HepG2 (cell line): ENCODE measurements around the gene ACBD6. TPM values are rescaled to one million over a fixed set of nuclear protein-coding genes. Genes with fewer than 3 reads are reported as not detected.

Source experiments
- DBP ChIP-seq: sonication (generic); formaldehyde crosslinking; IDR thresholded peaks from 2 replicates; pipeline ENCODE4 v1.4.0; 2020; ENCODE audit warnings: missing genetic modification reagents; ENCODE audit errors: not compliant biosample characterization
- HMGXB3 ChIP-seq: sonication (generic); formaldehyde crosslinking; IDR thresholded peaks from 2 replicates; pipeline ENCODE4 v1.4.0; 2020; ENCODE audit warnings: missing genetic modification reagents, borderline replicate concordance
- MBNL3 ChIP-seq: fragments of 250-450 bp; sonication (Bioruptor Pico); conservative IDR thresholded peaks from 2 replicates; pipeline ENCODE4 v1.8.0; 2022; ENCODE audit warnings: mild to moderate bottlenecking, inconsistent platforms
- MLLT10 ChIP-seq: sonication (generic); formaldehyde crosslinking; IDR thresholded peaks from 2 replicates; pipeline ENCODE4 v1.4.0; 2020; ENCODE audit warnings: missing genetic modification reagents
- REXO4 ChIP-seq: sonication (generic); formaldehyde crosslinking; IDR thresholded peaks from 2 replicates; pipeline ENCODE4 v1.8.0; 2022; ENCODE audit warnings: missing genetic modification reagents, mild to moderate bottlenecking, borderline replicate concordance
- RORA ChIP-seq: sonication (generic); formaldehyde crosslinking; IDR thresholded peaks from 2 replicates; pipeline ENCODE4 v1.5.0; 2020; ENCODE audit warnings: mild to moderate bottlenecking, missing genetic modification reagents, moderate library complexity
- SALL2 ChIP-seq: sonication (generic); formaldehyde crosslinking; IDR thresholded peaks from 2 replicates; pipeline ENCODE4 v1.8.1; 2023; ENCODE audit warnings: mild to moderate bottlenecking, missing genetic modification reagents, inconsistent platforms
- SAP130 ChIP-seq: IDR thresholded peaks from 2 replicates; pipeline ENCODE4 v1.6.1; 2016; ENCODE audit warnings: low read depth
- ZNF589 ChIP-seq: sonication (generic); formaldehyde crosslinking; conservative IDR thresholded peaks from 2 replicates; pipeline ENCODE4 v1.8.0; 2022; ENCODE audit warnings: mild to moderate bottlenecking, moderate library complexity, missing genetic modification reagents
- ZNF646 ChIP-seq: sonication (generic); formaldehyde crosslinking; IDR thresholded peaks from 2 replicates; pipeline ENCODE4 v1.9.0; 2021; ENCODE audit warnings: mild to moderate bottlenecking, missing genetic modification reagents
- ZNF713 ChIP-seq: sonication (generic); formaldehyde crosslinking; IDR thresholded peaks from 2 replicates; pipeline ENCODE4 v1.4.0; 2020; ENCODE audit warnings: mild to moderate bottlenecking, missing genetic modification reagents
- ZSCAN9 ChIP-seq: IDR thresholded peaks from 2 replicates; pipeline ENCODE4 v1.6.1; 2016; ENCODE audit warnings: borderline replicate concordance
- polyA plus RNA-seq, 8 experiments: library from polyadenylated mRNA; depleted of rRNA in 3 of 8; stranded (reverse) in 7 of 8; unstranded in 1 of 8; fragments of >200 nt; fragmentation: Illumina TruSeq in 4 of 8; extraction: Trizol in 4 of 8; gene quantifications; 2 replicates each; pipeline versions ENCODE4 v1.2.1 to v1.2.3, GENCODE V29; 2011 to 2016; ENCODE audit warnings: low read depth in 4 of 8, missing spikeins in 1 of 8, mixed read lengths in 1 of 8; ENCODE audit not compliant: insufficient read depth in 1 of 8
- total RNA-seq, 5 experiments: library from RNA; depleted of rRNA; stranded (reverse); fragments of >200 nt; fragmentation: Illumina TruSeq; extraction: Trizol; gene quantifications; 2 replicates each; pipeline ENCODE4 v1.2.3, GENCODE V29; 2016; ENCODE audit warnings: low read depth in 1 of 5
- TF ChIP-seq, protein P1 (sequence below): sonication (generic); formaldehyde crosslinking; IDR thresholded peaks from 2 replicates; pipeline ENCODE4 v1.9.0; 2021; ENCODE audit warnings: missing genetic modification reagents, borderline replicate concordance

Gene ACBD6
- total and polyA plus RNA-seq, 2 of the 13 experiments (the other 11 are each of a cell fraction or from before 2014, with no cell fraction given), result 33.5 to 47.2 TPM

DNA sequence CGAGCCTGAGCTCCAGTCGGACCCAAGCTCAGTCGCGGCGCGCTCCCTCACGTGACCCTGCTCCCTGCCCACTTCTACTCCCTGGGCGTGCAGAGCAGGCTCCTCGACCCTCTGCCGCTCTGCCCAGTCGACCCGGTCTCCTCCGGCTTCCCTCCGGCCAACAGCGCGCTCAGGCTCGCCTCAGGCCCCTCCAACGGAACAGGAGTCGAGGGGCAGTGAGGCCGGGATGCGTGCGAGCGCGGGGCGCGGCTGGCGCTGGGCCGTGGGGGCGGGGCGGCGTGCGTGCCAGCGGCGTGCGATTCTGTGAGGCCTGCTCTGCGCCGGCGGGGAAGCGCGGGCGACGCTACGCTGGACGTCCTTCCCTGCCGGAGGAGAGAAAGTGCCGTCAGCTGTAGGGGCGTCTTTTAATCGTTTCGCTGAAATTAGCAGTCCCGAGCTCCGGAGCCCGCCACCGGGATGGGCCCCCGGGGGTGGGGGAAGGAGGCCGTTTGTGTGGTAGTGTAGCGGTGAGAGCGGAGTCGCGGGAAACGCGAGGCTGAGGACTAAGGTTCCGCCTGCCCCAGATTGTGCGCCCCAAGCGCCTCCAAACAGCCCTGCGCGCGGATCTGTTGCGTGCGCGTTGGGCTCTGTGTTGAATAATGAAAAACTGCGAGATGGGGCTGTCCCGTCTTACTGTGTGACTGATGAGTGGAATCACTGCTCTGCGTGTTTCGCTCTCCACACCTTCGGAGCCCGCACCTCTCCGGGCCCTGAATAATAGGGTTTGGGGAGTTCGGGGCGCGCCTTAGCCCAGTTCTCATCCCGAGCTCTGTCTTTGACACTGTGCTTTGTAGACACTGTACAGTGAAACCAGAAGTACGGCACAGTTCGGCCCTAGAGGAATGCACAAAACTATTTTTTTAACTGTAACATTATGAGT is at the start of gene ACBD6 (continued):
- TF ChIP-seq, protein P1, sequence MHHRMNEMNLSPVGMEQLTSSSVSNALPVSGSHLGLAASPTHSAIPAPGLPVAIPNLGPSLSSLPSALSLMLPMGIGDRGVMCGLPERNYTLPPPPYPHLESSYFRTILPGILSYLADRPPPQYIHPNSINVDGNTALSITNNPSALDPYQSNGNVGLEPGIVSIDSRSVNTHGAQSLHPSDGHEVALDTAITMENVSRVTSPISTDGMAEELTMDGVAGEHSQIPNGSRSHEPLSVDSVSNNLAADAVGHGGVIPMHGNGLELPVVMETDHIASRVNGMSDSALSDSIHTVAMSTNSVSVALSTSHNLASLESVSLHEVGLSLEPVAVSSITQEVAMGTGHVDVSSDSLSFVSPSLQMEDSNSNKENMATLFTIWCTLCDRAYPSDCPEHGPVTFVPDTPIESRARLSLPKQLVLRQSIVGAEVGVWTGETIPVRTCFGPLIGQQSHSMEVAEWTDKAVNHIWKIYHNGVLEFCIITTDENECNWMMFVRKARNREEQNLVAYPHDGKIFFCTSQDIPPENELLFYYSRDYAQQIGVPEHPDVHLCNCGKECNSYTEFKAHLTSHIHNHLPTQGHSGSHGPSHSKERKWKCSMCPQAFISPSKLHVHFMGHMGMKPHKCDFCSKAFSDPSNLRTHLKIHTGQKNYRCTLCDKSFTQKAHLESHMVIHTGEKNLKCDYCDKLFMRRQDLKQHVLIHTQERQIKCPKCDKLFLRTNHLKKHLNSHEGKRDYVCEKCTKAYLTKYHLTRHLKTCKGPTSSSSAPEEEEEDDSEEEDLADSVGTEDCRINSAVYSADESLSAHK (CRISPR knock-in tag), result no peak
- no peak for TF ChIP-seq MLLT10 (CRISPR knock-in tag)
- peak; percentile 84 for TF ChIP-seq SAP130 (CRISPR knock-in tag)
- TF ChIP-seq MBNL3 (CRISPR knock-in tag), result no peak
- peak; percentile 90 for TF ChIP-seq DBP (CRISPR knock-in tag)
- no peak for TF ChIP-seq RORA (CRISPR knock-in tag)
- TF ChIP-seq ZNF646, result no peak
- no peak for TF ChIP-seq ZNF713 (CRISPR knock-in tag)
- TF ChIP-seq ZSCAN9, result peak; percentile 75; the same call in 1 of the 2 replicates
- peak; percentile 98 for TF ChIP-seq SALL2 (CRISPR knock-in tag)
- TF ChIP-seq HMGXB3, result peak; percentile 75; the same call in 1 of the 2 replicates
- TF ChIP-seq REXO4 (CRISPR knock-in tag), result peak; percentile 80; the same call in 1 of the 2 replicates
- peak; percentile 98 for TF ChIP-seq ZNF589 (CRISPR knock-in tag)
